G401.6 (cell line): Measurements from ENCODE around the gene SCD5.

ENCODE experiments used
- FAIRE-seq: peaks from 2 replicates; lab custom pipeline; 2012; peaks lifted over from hg19 to GRCh38; lab: Jason Lieb, UNC

The SCD5 gene

GRCh38 chr4:82721819-82722423 lies 76.7 kb downstream of the SCD5 start:
- no peak for FAIRE-seq

GRCh38 chr4:82718162-82718940 lies 80.2 kb downstream of the SCD5 start:
- FAIRE-seq, result no peak

DNA sequence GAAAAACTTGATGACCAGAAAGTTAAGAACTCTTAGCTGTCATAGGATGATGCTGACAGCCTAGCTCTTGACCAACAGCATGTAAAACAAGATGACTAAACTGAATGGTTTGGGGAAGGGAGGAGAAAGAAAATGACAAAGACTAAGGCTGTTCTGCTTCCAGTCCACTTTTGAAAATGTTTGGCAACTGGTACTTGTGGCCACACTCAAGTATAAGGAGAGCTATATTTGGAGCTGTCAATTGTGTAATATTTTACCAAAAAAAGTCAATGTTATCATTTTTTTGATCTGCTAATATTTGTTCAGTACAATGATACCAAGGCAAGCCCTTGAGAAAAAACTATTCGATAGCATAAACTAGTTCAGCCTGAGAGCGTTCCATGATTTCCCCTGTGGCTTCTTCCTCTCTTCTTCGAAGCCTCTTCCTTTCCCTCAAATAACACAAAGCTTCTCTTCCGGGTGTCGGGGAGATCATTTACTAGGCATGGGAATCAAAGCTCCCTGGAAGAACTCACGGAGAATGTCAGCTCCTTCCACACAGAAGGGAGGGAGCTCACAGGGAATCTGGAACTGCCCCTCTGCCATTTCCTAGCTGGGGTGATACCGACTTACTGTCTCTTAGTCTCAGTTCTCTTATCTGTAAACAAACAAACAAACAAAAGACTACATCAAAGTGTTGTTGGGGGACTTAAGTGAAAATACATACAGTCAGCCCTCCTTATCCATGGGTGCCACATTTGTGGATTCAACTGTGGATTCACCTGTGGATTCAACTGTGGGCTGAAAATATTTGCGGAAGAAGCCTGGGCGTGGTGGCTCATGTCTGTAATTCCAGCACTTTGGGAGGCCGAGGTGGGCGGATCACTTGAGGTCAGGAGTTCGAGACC lies 82.6 kb downstream of the SCD5 start:
- FAIRE-seq, result no peak

GRCh38 chr4:82713856-82714255 lies 84.7 kb downstream of the SCD5 start:
- FAIRE-seq, result no peak

DNA sequence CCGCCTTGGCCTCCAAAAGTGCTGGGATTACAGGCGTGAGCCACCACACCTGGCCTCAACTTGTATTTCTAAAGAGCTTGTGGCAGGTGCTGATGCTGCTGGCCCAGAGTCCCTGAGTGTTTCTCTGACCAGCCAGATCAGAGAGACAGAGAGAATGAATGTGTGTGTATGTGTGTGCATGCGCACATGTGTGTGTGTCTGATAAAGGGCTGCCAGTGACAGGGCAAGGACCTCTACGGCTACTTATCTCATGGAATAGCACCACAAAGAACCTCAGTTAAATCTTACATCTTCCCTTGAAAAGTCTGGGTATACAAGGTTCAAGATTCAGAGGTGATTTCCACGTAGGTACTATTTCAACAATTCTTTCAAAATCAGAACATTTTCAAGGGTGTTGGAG lies 86.0 kb downstream of the SCD5 start:
- FAIRE-seq, result no peak

- FAIRE-seq, result no peak
Observed at GRCh38 chr4:82711158-82711785, 87.3 kb downstream of the SCD5 start.

DNA sequence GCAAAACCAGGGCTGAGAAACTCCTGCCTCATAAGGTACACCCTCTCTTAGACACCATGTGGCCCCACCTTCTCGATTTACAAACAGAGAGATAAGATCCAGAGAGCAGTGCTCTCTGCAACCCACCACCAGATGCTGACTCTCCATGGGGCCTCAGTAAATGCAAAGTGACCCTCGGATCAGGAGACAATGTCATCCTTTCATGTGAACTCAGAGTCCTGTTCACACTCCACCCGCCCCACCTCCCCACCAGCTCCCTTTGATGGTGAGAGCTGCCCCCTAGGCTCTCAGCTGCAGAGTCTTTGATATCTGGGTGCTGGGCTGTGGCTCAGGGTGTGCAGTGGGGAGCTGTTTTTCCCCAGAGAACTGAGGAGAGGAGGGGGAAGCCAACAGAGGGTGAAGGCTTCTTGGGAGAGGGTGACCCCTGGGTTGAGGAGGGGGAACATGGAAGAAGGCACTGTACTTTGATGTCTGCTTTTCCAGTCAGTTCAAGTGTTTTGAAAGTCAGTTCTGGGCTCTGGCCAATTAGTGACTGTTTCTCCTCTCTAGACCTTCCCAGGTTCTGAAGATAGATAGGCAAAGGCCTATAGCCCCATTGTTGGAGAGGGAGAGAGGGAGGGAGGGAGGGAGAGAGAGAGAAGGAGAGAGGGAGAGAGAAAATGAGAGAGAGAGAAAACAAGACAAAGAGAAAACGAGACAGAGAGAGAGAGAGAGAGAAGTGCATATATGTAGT lies 88.2 kb downstream of the SCD5 start:
- FAIRE-seq, result no peak

DNA sequence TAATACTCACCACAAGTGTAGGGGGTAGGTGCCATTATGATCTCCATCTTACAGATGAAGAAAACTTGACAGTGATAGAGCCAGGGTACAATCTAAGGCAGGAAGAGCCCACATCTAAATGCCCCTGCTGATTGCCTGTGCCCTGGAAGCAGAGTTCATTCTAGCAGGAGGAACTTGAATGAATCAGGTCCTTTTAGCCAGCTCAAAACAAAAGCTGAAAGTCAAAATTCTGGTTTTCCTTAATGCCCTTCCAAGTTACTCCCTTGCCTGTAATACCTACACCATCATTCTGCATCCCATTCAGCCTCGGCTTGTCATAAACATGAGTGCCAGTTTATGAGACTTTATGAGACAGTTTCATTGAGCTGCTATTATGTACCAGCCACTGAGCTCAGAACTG lies 89.6 kb downstream of the SCD5 start:
- no peak for FAIRE-seq

DNA sequence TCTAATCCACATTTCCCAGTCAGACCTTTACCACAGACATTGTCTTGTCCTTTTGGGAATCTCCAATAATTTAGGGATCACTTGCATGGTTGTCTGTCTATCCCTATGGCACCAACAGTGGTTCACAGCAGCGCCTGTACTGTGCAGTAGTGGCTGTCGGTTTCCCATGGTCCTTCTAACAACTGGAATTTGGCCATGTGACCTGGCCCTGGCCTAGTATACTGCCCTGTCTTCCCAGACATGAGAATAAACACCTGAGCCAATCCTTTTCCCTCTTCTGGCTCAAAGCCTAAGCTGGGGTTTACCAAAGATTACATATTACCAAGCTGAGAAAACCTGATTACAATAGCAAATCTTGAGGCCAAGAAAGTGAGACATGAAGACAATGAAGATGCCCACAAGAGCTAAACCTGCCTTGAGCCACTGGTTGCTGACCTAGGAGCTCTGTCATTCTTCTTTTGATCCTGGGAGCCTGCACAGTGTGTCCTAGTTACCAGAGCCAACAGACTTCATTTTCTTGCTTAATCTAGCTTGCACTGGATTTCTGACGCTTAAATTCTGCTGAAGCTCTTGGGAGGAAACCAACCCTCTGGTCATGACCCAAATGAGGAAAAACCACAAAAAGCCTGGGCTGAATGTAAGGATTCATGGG lies 92.1 kb downstream of the SCD5 start:
- FAIRE-seq, result no peak

GRCh38 chr4:82705928-82706300 lies 92.7 kb downstream of the SCD5 start:
- no peak for FAIRE-seq

DNA sequence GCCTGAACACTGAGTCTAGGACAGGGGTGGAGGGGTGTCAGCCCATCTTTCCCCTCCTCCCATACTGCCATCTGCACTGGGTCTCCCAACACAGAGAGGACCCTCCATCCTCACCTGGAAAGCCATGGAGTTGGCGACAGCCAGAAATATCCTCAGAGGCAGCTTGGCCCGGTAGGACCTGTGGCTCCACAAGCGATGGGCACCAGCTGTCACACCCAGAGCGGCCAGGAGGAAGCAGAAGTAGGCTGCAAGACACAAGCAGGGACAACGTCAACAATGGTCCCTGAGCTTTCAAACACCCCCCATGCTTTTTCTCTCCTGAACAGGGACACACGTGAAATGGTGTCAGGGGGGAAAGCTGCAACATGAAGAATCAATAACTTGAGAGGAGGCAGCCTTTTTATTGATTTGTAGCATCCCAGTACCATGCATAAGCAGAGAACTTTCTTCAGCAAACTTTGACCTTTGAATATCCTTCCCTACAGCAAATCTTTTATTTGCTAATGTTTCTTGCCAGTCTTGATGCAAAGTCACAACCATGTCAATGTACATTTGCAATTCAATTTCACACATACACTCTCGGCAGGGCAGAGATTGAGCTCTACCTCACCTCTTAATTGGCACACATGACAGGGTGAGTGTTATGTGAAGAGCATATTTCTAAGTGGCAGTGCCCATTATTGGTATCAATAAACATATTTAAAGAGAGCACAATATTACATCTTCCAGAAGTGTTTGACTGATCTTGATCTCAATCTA lies 93.2 kb downstream of the SCD5 start:
- FAIRE-seq, result no peak

DNA sequence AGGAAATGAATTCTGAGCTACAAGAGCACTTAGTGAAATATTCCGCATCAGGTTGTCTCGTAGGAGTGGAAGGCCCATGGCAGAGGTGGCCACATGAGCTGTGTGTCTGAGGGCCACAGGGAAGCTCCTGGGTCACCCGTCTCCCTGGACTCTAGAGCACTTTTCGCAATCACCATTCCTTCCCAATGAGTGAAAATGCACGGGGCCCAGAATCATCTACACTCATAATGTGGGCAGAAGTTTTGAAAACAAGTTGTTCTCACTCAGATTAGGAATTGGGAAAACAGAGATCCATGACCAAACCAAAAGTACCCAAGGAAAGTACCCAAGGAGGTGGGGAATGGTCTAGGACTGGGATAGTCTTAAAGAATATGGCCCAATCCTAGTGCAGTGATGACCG lies 94.4 kb downstream of the SCD5 start:
- no peak for FAIRE-seq

DNA sequence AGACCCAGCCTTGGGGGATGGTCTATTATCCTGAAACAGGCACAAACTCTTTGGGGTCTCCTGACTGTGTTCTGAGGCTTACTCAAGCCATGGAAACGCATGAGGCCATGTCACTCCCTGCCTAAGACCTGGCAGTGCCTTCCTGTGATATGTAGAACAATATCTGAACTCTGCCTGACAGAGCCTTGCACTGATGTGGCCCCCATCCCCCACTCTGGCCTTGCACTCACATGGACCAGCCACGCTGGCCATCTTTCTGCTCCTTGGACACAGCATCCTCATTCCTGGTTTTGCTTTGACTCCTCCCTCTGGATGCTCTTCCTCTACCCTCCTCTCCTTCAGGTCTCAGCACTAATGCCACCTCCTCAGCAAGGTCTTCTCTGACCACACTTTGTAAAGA lies 100.2 kb downstream of the SCD5 start:
- no peak for FAIRE-seq

DNA sequence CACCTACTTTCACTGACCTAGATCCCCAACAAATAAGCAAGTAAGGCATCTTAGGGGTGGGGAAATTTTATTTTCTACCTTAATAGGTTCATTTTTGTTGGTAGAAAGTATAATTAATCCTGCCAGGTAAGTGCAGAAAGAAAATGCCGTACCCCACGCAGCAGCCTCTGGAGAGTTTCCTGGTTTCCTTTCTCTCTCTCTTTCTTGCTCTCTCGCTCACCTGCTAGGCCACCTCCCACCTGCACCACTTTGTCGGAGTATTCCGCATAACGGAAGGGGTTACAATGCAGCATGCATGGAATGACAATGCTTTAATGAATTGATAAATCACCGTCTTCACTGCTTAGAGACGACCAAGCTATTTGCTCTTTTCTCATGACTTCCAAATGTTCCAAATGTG lies 101.0 kb downstream of the SCD5 start:
- no peak for FAIRE-seq

DNA sequence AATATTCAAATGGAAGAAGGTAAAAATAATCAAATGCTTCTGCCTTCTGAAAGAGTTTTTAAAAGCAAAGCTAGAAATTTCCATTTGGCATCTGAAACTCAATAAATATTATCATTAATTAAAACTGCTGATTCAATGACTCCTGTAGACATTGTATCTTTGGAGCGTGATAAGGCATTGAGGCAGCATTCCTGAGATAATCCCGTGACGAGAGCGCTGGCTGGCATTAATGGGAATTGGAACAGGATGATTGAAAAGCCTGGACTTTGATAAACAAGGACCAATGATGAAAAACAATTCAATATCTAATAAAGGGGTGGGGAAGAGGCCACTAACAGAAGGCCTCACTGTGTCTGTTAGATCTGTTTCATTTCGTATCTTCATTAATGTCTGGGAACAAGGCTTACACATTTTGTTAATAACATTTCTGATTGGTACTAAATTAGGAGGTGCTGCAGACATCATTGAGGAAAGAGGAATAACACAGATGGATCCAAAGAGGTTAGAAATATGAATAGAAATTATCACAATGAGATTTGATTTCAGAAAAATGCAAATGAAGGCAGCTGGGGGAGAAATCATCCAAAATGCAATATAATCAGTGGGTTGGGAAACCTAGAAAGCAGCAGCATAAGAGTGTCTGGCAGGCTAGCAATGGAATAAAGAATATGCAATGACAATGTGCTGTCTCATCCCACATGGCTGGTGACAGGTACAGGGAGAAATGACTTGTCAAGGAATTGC lies 102.3 kb downstream of the SCD5 start:
- FAIRE-seq, result no peak

DNA sequence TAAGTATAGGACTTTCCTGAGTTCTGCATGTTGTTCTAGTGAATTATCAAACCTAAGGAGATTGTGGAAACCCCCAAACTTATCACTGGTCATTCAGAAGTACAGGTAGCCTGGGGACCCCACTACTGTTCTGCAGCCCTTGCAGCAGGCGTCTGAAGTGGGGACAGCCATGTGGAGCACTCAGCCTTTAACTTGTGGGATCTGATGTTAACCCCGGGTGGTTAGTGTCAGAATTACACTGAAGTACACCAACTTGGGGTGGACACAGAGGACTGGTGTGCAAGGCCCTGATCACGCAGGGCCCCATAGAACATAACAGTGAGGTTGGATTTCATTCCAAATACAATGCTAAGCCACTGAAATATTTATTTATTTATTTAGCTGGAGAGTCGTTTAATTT lies 103.7 kb downstream of the SCD5 start:
- FAIRE-seq, result no peak

- FAIRE-seq, result no peak
Observed at GRCh38 chr4:82694046-82694445, 104.5 kb downstream of the SCD5 start.

- no peak for FAIRE-seq
Observed at GRCh38 chr4:82692101-82692780, 106.4 kb downstream of the SCD5 start.

- no peak for FAIRE-seq
Observed at GRCh38 chr4:82691431-82691830, 107.2 kb downstream of the SCD5 start.
